ENCODE data around the gene ATAD3C.
"Not testable (repeated sequence)": the region's sequence is repeated elsewhere in the genome, so short reads cannot be mapped to it uniquely, and the experiment has no call there.

Gene ATAD3C

DNA sequence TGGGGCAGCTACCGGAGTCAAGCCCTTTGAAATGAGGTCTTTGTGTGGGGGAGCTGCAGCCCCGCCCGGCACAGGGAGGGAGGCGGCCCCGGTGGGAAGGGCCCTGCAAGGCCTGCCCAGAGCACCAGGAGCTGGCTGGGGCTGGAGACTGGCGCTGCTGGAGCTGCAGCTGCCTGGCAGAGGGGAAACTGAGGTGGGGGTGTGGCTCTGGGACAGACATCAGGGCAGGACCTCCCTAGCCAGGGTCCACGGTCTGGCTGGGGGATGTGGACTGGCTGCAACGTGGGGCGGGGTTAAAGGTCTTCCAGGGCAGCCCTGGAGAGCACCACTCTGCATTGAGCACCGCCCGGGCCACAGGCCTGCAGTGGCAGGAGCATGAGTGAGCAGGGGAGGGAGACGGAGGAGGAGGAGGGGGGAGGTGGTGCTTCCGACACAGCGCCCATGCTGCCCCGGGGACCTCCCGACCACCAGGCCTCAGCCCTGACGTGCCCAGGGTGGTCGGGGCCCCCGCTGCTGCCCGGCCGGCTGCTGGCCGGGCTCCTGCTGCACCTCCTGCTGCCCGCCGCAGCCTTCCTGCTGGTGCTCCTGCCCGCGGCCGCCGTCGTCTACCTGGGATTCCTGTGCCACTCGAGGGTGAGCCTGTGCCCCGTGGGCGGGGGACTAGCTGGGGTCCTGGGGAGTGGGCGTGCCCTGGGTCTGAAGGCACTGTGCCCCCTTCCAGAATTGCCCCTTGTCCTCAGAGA, 23.6 kb upstream of the ATAD3C start:
- TF ChIP-seq, protein P1, sequence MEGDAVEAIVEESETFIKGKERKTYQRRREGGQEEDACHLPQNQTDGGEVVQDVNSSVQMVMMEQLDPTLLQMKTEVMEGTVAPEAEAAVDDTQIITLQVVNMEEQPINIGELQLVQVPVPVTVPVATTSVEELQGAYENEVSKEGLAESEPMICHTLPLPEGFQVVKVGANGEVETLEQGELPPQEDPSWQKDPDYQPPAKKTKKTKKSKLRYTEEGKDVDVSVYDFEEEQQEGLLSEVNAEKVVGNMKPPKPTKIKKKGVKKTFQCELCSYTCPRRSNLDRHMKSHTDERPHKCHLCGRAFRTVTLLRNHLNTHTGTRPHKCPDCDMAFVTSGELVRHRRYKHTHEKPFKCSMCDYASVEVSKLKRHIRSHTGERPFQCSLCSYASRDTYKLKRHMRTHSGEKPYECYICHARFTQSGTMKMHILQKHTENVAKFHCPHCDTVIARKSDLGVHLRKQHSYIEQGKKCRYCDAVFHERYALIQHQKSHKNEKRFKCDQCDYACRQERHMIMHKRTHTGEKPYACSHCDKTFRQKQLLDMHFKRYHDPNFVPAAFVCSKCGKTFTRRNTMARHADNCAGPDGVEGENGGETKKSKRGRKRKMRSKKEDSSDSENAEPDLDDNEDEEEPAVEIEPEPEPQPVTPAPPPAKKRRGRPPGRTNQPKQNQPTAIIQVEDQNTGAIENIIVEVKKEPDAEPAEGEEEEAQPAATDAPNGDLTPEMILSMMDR (IDR thresholded peaks at IDR 0.05; ENCODE audit: insufficient read depth, missing control alignments): no peak
- FAIRE-seq (no peak), DNase-seq (ENCODE audit: insufficient read length, low spot score) (peak; percentile 3)

DNA sequence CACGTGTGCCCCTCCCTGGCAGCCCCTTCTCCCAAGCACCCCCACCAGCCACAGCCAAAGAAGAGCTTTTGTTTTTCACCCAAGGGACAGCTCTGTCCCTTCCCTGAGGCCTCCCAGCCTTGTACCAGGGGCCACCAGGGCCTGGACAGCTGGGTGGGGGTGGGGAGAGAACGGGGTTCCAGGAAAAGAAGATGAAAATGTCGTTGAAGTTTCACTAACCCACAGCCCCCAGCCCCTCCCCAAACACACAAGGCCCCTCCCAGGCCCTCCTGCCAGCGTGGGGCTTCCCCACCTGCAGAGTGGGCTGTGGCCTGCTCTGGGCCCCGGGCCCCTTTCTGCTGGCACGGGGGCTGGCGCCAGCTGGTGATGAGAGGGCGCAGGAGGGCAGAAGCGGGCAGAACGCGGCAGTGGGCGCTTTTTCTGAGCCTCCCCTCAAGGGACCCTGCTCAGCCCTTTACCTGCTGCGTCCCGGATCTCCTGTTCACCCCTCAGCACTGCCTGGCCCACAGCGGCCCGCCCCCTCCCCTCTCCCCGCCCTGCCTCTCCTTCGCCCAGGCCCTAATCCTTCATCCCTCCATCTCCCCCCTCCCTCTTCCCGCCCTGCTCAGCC, 22.9 kb upstream of the ATAD3C start:
- DNase-seq (ENCODE audit: insufficient read length, low spot score): peak; percentile 18
- no peak for FAIRE-seq

DNA sequence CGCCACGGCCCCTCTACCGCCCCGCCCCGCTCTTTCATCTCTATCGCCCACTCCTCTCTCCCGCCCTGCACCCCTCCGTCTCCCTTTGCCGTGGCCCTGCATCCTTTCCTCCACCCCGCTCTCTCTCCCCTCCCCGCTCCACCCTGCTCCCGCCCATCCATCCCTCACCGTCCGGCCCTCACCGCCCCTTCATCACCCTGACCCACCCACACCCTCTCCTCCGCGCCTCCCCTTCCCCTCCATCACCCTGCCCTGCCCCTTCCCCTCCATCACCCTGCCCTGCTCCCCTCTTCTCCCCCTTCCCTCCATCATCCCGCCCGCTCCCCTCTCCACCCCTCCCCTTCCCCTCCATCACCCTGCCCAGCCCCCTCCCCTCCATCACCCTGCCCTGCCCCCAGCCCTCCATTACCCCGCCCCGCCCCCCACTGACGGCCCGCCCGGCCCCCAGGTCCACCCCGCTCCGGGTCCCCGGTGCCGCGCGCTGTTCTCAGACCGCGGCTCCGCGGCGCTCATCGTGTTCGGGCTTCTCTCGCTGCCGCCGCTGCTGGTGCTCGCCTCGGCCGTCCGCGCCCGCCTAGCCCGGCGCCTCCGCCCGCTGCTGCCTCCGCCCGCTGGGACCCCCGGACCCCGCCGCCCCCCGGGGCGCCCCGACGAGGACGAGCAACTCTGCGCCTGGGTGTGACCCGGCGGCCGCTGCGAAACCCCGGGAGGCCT, 22.2 kb upstream of the ATAD3C start:
- DNase-seq (ENCODE audit: insufficient read length, low spot score) (peak; percentile 41), FAIRE-seq (no peak)

More for the DNA sequence above, 22.9 kb upstream of the ATAD3C start:
- TF ChIP-seq, protein P1 (IDR thresholded peaks at IDR 0.05; ENCODE audit: insufficient read depth, missing control alignments): no peak

DNA sequence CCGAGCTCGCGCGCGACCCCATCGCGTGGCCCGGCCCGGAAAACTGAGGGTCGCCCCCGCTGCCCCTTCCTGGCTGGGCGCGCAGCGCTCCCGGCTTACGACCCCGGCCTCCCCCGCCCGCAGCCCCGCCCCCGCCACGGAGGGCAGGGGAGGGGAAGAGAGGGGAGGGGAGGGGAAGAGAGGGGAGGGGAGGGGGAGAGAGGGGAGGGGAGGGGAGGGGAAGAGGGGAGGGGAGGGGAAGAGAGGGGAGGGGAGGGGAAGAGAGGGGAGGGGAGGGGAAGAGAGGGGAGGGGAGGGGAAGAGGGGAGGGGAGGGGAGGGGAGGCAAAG, 21.7 kb upstream of the ATAD3C start:
- DNase-seq (ENCODE audit: insufficient read length, low spot score): peak; percentile 10
- TF ChIP-seq, protein P1 (IDR thresholded peaks at IDR 0.05; ENCODE audit: insufficient read depth, missing control alignments): no peak
- no peak for FAIRE-seq

More for the DNA sequence above, 22.2 kb upstream of the ATAD3C start:
- TF ChIP-seq, protein P1 (IDR thresholded peaks at IDR 0.05; ENCODE audit: insufficient read depth, missing control alignments): no peak

DNA sequence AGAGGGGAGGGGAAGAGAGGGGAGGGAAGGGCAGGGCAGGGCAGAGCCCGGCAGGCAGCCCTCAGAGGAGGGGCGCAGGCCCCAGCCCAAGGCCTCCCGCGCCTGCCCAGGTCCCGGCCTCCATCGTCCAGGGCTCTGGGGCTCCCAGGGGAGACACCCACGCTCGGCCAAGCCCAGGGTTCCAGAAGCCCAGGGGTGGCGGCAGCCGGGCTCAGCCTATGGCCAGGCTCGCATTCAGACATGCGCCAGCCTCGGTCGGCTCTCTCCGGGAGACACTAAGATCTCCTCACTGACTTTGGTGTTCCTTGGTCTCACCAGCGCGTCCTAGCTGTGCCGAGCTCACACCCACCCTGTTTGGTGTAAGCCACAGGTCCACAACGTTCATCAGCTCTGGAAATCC, 21.3 kb upstream of the ATAD3C start:
- TF ChIP-seq, protein P1 (IDR thresholded peaks at IDR 0.05; ENCODE audit: insufficient read depth, missing control alignments): no peak
- no peak for FAIRE-seq
- peak; percentile 2 for DNase-seq (ENCODE audit: insufficient read length, low spot score)

DNA sequence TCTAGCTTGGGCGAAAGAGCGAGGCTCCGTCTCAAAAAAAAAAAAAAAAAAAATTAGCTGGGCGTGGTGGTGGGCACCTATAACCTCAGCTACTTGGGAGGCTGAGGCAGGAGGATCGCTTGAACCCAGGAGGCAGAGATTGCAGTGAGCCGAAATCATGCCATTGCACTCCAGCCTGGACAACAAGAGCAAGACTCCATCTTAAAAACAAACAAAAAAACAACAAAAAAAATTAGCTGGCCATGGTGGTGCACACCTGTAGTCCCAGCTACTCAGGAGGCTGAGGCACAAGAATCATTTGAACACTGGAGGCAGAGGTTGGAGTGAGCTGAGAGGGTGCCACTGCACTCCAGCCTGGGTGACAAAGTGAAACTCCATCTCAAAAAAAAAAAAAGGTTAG, 20.5 kb upstream of the ATAD3C start:
- FAIRE-seq; DNase-seq (ENCODE audit: insufficient read length, low spot score): not testable (repeated sequence)

DNA sequence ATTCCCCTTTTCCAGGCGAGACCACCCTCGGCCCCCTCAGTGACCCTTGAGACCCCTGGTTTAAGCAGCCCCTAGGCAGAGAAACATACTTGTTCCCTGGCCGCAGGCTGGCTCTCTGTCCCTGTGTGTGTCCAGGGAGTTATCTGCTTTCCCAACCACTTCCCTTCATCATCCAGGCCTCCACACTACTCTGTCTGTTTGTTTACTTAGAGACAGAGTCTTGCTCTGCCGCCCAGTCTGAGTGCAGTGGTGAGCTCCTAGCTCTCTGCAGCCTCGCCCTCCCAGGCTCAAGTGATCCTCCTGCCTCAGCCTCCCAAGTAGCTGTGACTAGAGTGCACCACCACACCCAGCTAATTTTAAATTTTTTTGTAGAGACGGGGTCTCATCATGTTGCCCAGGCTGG, 19.8 kb upstream of the ATAD3C start:
- no peak for FAIRE-seq

More for the DNA sequence above, 19.8 kb upstream of the ATAD3C start:
- TF ChIP-seq, protein P1 (IDR thresholded peaks at IDR 0.05; ENCODE audit: insufficient read depth, missing control alignments): no peak
- DNase-seq (ENCODE audit: insufficient read length, low spot score): no peak

All from D721Med (cell line).